Glutamatergic neuron (in vitro differentiated cells): ENCODE measurements around the gene S100A6. TPM values are rescaled to one million over a fixed set of nuclear protein-coding genes. Genes with fewer than 3 reads are reported as not detected.

Source experiments
- DNase-seq: peaks from one replicate; pipeline ENCODE4 v3.0.0; 2022
- H3K27ac Mint-ChIP-seq: one replicate; pipeline ENCODE4 v1.8.0; 2020; ENCODE audit warnings: mild to moderate bottlenecking, mixed read lengths, inconsistent platforms; ENCODE audit not compliant: unreplicated experiment
- H3K27me3 Mint-ChIP-seq: one replicate; pipeline ENCODE4 v1.8.0; 2020; ENCODE audit warnings: mild to moderate bottlenecking, moderate library complexity, mixed read lengths, inconsistent platforms; ENCODE audit not compliant: unreplicated experiment
- H3K36me3 Mint-ChIP-seq: one replicate; pipeline ENCODE4 v1.8.0; 2020; ENCODE audit warnings: mild to moderate bottlenecking, mixed read lengths, inconsistent platforms; ENCODE audit not compliant: unreplicated experiment
- H3K4me1 Mint-ChIP-seq: one replicate; pipeline ENCODE4 v1.8.0; 2020; ENCODE audit warnings: mild to moderate bottlenecking, low read depth, mixed read lengths, inconsistent platforms; ENCODE audit not compliant: unreplicated experiment
- H3K4me3 Mint-ChIP-seq: one replicate; pipeline ENCODE4 v1.8.0; 2020; ENCODE audit warnings: mild to moderate bottlenecking, mixed read lengths, inconsistent platforms; ENCODE audit not compliant: unreplicated experiment
- H3K9me3 Mint-ChIP-seq: one replicate; pipeline ENCODE4 v1.8.0; 2020; ENCODE audit warnings: mild to moderate bottlenecking, moderate library complexity, mixed read lengths, inconsistent platforms; ENCODE audit not compliant: unreplicated experiment
- CTCF ChIP-seq: fragments of 200-600 bp; sonication (generic); IDR thresholded peaks from one replicate; pipeline ENCODE4 v1.5.0; 2021; ENCODE audit not compliant: partially characterized antibody, unreplicated experiment
- total RNA-seq: library from RNA; stranded (reverse); fragmentation: NEBNext Ultra II Directional; extraction: Animal tissue kit (Norgen Biotek cat#: 25700); gene quantifications from one replicate; pipeline ENCODE4 v1.2.1, GENCODE V29; 2021; ENCODE audit not compliant: unreplicated experiment

Gene S100A6
- total RNA-seq, 1 donor from 2014 or later: 41.9 TPM

- Mint-ChIP-seq H3K4me1 (peaks cover 17% of the 10 kb centered on the region), H3K27ac (no peak overlapping the region), H3K27me3 (peaks cover 7% of the 10 kb centered on the region), H3K36me3 (no peaks in the 10 kb centered on the region), H3K4me3 (no peak overlapping the region), H3K9me3 (peaks cover 6% of the 10 kb centered on the region)
- no peak for DNase-seq
- TF ChIP-seq CTCF: no peak
Observed at GRCh38 chr1:153547560-153548551, 12.1 kb upstream of the S100A6 start.

- no peak for DNase-seq
- Mint-ChIP-seq H3K9me3 (peaks cover 7% of the 10 kb centered on the region), H3K4me1 (peaks cover 17% of the 10 kb centered on the region), H3K36me3 (no peaks in the 10 kb centered on the region), H3K4me3 (no peak overlapping the region), H3K27ac (no peak overlapping the region), H3K27me3 (peaks cover 9% of the 10 kb centered on the region)
- no peak for TF ChIP-seq CTCF
Observed at GRCh38 chr1:153546796-153547559, 11.2 kb upstream of the S100A6 start.

GRCh38 chr1:153546371-153546770 is 10.6 kb upstream of the S100A6 start:
- no peaks in the 10 kb centered on the region for H3K36me3 Mint-ChIP-seq
- TF ChIP-seq CTCF: no peak
- H3K27ac Mint-ChIP-seq: no peak overlapping the region
- peaks cover 9% of the 10 kb centered on the region for H3K27me3 Mint-ChIP-seq
- no peak for DNase-seq
- peaks cover 17% of the 10 kb centered on the region for H3K4me1 Mint-ChIP-seq
- no peak overlapping the region for H3K4me3 Mint-ChIP-seq
- peaks cover 7% of the 10 kb centered on the region for H3K9me3 Mint-ChIP-seq

GRCh38 chr1:153545067-153546055 is 9.6 kb upstream of the S100A6 start, which contains the start of gene S100A4:
Gene S100A4 (minus strand): TSS chr1:153545806. CDS start chr1:153544794, 1,012 bp downstream.
- H3K27me3 Mint-ChIP-seq: peaks cover 10% of the 10 kb centered on the region
- H3K4me1 Mint-ChIP-seq: peaks cover 15% of the 10 kb centered on the region
- H3K9me3 Mint-ChIP-seq: peaks cover 7% of the 10 kb centered on the region
- H3K4me3 Mint-ChIP-seq: peak within 1 kb of the TSS; percentile 52
- DNase-seq: peak; percentile 77
- H3K36me3 Mint-ChIP-seq: no peaks in the 10 kb centered on the region
- peak within 1 kb of the TSS; percentile 85 for H3K27ac Mint-ChIP-seq
- no peak for TF ChIP-seq CTCF
